ENCODE data around the gene MICU1. TPM values are rescaled to one million over a fixed set of nuclear protein-coding genes. Genes with fewer than 3 reads are reported as not detected.
A peak's percentile ranks its signal among the peaks of the same experiment; 100 is the strongest.

The MICU1 gene
- total RNA-seq, 4 donors from 2014 or later, result 25.1 to 41.1 (median 34.9) TPM

GRCh38 chr10:72460284-72460876, 165.5 kb downstream of the MICU1 start:
- TF ChIP-seq POLR2AphosphoS5 (IDR thresholded peaks at IDR 0.05) (no peak), POLR2A (IDR thresholded peaks at IDR 0.05) (no peak), CTCF (IDR thresholded peaks at IDR 0.05) (no peak), EP300 (IDR thresholded peaks at IDR 0.05; ENCODE audit: low read depth) (no peak)
- intact Hi-C loops (cut with DNase I; ENCODE audit: low total_unique reads), result no loop called here
- Histone ChIP-seq H3K9me3 (no peaks in the 10 kb centered on the region), H3K27me3 (no peaks in the 10 kb centered on the region), H3K36me3 (no peaks in the 10 kb centered on the region), H3K27ac (no peak overlapping the region), H3K4me1 (peaks cover 0 to 15% (median 11%) of the 10 kb centered on the region in 4 donors), H3K4me3 (no peak overlapping the region)
- no peak for DNase-seq
- in situ Hi-C loops (cut with MboI; ENCODE audit: low pct_ligation_motif_present in 1 of 4, low pct_unique_long_range_greater_than_20kb in 1 of 4, low sequenced_read_pairs in 3 of 4), result no loop called here

- Histone ChIP-seq H3K9me3 (no peaks in the 10 kb centered on the region), H3K4me3 (no peak overlapping the region), H3K36me3 (no peaks in the 10 kb centered on the region), H3K4me1 (peaks cover 0 to 15% (median 11%) of the 10 kb centered on the region in 4 donors), H3K27ac (no peak overlapping the region), H3K27me3 (no peaks in the 10 kb centered on the region)
- WGBS, 2 donors (ENCODE audit: low coverage in 1 of 2), result 89 to 90% methylated on average over 3 of the region's 3 CpGs
- intact Hi-C loops (cut with DNase I; ENCODE audit: low total_unique reads) (no loop called here), in situ Hi-C loops (cut with MboI; ENCODE audit: low pct_ligation_motif_present in 1 of 4, low pct_unique_long_range_greater_than_20kb in 1 of 4, low sequenced_read_pairs in 3 of 4) (no loop called here)
- DNase-seq, result no peak
- TF ChIP-seq EP300 (IDR thresholded peaks at IDR 0.05; ENCODE audit: low read depth), result no peak
- TF ChIP-seq POLR2AphosphoS5 (IDR thresholded peaks at IDR 0.05), result no peak
- no peak for TF ChIP-seq CTCF (IDR thresholded peaks at IDR 0.05)
- no peak for TF ChIP-seq POLR2A (IDR thresholded peaks at IDR 0.05)
Observed at GRCh38 chr10:72459301-72459700, 166.6 kb downstream of the MICU1 start.

- H3K27ac ChIP-seq, result no peak overlapping the region
- in situ Hi-C loops (cut with MboI; ENCODE audit: low pct_ligation_motif_present in 1 of 4, low pct_unique_long_range_greater_than_20kb in 1 of 4, low sequenced_read_pairs in 3 of 4), result no loop called here
- intact Hi-C loops (cut with DNase I; ENCODE audit: low total_unique reads), result no loop called here
- no peak overlapping the region for H3K4me3 ChIP-seq
- DNase-seq, result no peak
- H3K9me3 ChIP-seq, result no peaks in the 10 kb centered on the region
- peaks cover 0 to 11% (median 5%) of the 10 kb centered on the region in 4 donors for H3K4me1 ChIP-seq
- 60 to 100% methylated on average over 1 to 3 of the region's 3 CpGs for WGBS, 2 donors (ENCODE audit: low coverage in 1 of 2)
- H3K27me3 ChIP-seq, result no peaks in the 10 kb centered on the region
- no peaks in the 10 kb centered on the region for H3K36me3 ChIP-seq
- no peak for TF ChIP-seq POLR2A (IDR thresholded peaks at IDR 0.05)
- TF ChIP-seq EP300 (IDR thresholded peaks at IDR 0.05; ENCODE audit: low read depth), result no peak
- no peak for TF ChIP-seq POLR2AphosphoS5 (IDR thresholded peaks at IDR 0.05)
- TF ChIP-seq CTCF (IDR thresholded peaks at IDR 0.05), result no peak
Observed at GRCh38 chr10:72455889-72456595, 169.8 kb downstream of the MICU1 start.

GRCh38 chr10:72449941-72450441, 175.9 kb downstream of the MICU1 start:
- Histone ChIP-seq H3K4me1 (peaks cover 0 to 8% (median 0%) of the 10 kb centered on the region in 4 donors), H3K27me3 (no peaks in the 10 kb centered on the region), H3K9me3 (no peaks in the 10 kb centered on the region), H3K36me3 (no peaks in the 10 kb centered on the region), H3K4me3 (no peak overlapping the region), H3K27ac (peak overlapping the region; percentile 29 to 64 (median 37))
- WGBS, 2 donors (ENCODE audit: low coverage in 1 of 2), result 55 to 75% methylated on average over 6 of the region's 6 CpGs
- in situ Hi-C loops (cut with MboI; ENCODE audit: low pct_ligation_motif_present in 1 of 4, low pct_unique_long_range_greater_than_20kb in 1 of 4, low sequenced_read_pairs in 3 of 4), result no loop called here
- no peak for TF ChIP-seq POLR2AphosphoS5 (IDR thresholded peaks at IDR 0.05)
- no peak for TF ChIP-seq EP300 (IDR thresholded peaks at IDR 0.05; ENCODE audit: low read depth)
- no peak for TF ChIP-seq CTCF (IDR thresholded peaks at IDR 0.05)
- no peak for TF ChIP-seq POLR2A (IDR thresholded peaks at IDR 0.05)
- intact Hi-C loops (cut with DNase I; ENCODE audit: low total_unique reads), result no loop called here
- peak; percentile 26 for DNase-seq

Measured in transverse colon (tissue), 4 donors.